Caco-2 (cell line): Measurements from ENCODE around the gene ARHGEF6. TPM values are rescaled to one million over a fixed set of nuclear protein-coding genes. Genes with fewer than 3 reads are reported as not detected.

Experiments used
- BruUV-seq: library from RNA; stranded (reverse); fragments of 400-500 nt; replicated peaks from 2 replicates; lab custom pipeline; 2021; lab: Mats Ljungman, UMichigan
- CTCF ChIA-PET: fragments of 300-600 bp; sonication (Branson Sonifier 250); formaldehyde crosslinking; loops from one replicate; lab custom pipeline; 2022; ENCODE audit warnings: antibody characterized with exemption; lab: Charles Lee
- POLR2A ChIA-PET: fragments of 300-600 bp; sonication (Branson Sonifier 250); formaldehyde crosslinking; loops from one replicate; lab custom pipeline; 2022; ENCODE audit warnings: antibody characterized with exemption; lab: Charles Lee
- DNase-seq, 2 experiments: peaks; one replicate each; pipeline versions ENCODE4 v3.0.0 to v3.0.0-alpha.2; 2020 to 2022
- H3K27me3 ChIP-seq: replicated peaks from 2 replicates; pipeline ENCODE4 v1.6.0; 2011; ENCODE audit warnings: low read length; ENCODE audit not compliant: control insufficient read depth, insufficient read depth
- H3K36me3 ChIP-seq: 2 replicates; pipeline ENCODE4 v1.5.1; 2011; ENCODE audit warnings: low read length; ENCODE audit not compliant: control insufficient read depth, insufficient read depth
- H3K4me1 ChIP-seq: fragments of 250-450 bp; sonication (Bioruptor Pico); 2 replicates; pipeline ENCODE4 v1.5.1; 2020; ENCODE audit warnings: mild to moderate bottlenecking
- H3K4me3 ChIP-seq: 2 replicates; pipeline ENCODE4 v1.5.1; 2011; ENCODE audit warnings: low read depth, mild to moderate bottlenecking, control low read depth, low read length
- H3K9me3 ChIP-seq: fragments of 250-450 bp; sonication (Bioruptor Pico); 2 replicates; pipeline ENCODE4 v1.5.1; 2020; ENCODE audit warnings: mild to moderate bottlenecking, moderate library complexity
- H3K27ac Mint-ChIP-seq: one replicate; pipeline ENCODE4 v1.8.0; 2022; ENCODE audit warnings: mixed read lengths; ENCODE audit not compliant: unreplicated experiment
- H3K27me3 Mint-ChIP-seq: one replicate; pipeline ENCODE4 v1.8.0; 2022; ENCODE audit warnings: mixed read lengths; ENCODE audit not compliant: insufficient read depth, unreplicated experiment
- H3K36me3 Mint-ChIP-seq: one replicate; pipeline ENCODE4 v1.8.0; 2022; ENCODE audit warnings: mild to moderate bottlenecking, mixed read lengths; ENCODE audit not compliant: insufficient read depth, unreplicated experiment
- H3K4me1 Mint-ChIP-seq: one replicate; pipeline ENCODE4 v1.8.0; 2022; ENCODE audit warnings: low read depth, mixed read lengths; ENCODE audit not compliant: unreplicated experiment
- H3K4me3 Mint-ChIP-seq: one replicate; pipeline ENCODE4 v1.8.0; 2022; ENCODE audit warnings: mild to moderate bottlenecking, moderate library complexity, mixed read lengths; ENCODE audit not compliant: unreplicated experiment
- H3K9me3 Mint-ChIP-seq: one replicate; pipeline ENCODE4 v1.8.0; 2022; ENCODE audit warnings: mixed read lengths; ENCODE audit not compliant: unreplicated experiment
- intact Hi-C: fragments of 100-400 bp; cut with micrococcal nuclease; formaldehyde crosslinking; loops from one replicate; pipeline ENCODE4 v1.10.0; 2022; ENCODE audit not compliant: unreplicated experiment
- total RNA-seq: library from RNA; stranded (reverse); gene quantifications from 2 replicates; pipeline ENCODE4 v1.2.3, GENCODE V29; 2022
- TF ChIP-seq, protein P1 (sequence below), 2 experiments: fragments of 200-600 bp in 1 of 2; IDR thresholded peaks; 1 replicate in 1 of 2; 2 replicates in 1 of 2; pipeline versions ENCODE4 v1.5.1 to v1.8.0; 2011 to 2022; ENCODE audit warnings: antibody characterized with exemption in 1 of 2, control low read depth in 1 of 2, inconsistent platforms in 1 of 2, low read depth in 1 of 2, low read length in 1 of 2, mild to moderate bottlenecking in 1 of 2, moderate library complexity in 1 of 2; ENCODE audit not compliant: insufficient read depth in 1 of 2, severe bottlenecking in 1 of 2, unreplicated experiment in 1 of 2

Gene ARHGEF6
- total RNA-seq, 1 experiment from 2014 or later, result not detected

DNA sequence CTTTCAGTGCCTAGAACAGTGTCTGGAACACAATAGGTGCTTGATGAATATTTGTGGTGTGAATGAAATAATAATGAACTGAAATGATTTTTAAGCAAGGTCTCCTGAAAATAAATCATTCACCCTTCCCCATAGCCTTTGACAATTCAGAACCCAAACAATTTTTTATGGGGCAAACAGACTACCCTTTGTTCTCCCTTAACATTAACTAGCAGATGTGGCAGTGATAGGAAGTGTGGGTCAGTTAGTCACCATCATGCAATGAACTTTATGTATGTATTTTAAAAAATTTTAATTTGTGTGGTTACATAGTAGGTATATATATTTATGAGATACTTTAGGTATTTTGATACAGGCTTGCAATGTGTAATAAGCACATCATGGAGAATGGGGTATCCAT is 160.0 kb downstream of the ARHGEF6 start:
- DNase-seq, result no peak
- H3K27me3 ChIP-seq, result no peaks in the 10 kb centered on the region
- Mint-ChIP-seq H3K4me3 (no peak overlapping the region), H3K9me3 (no peaks in the 10 kb centered on the region), H3K36me3 (no peaks in the 10 kb centered on the region), H3K27me3 (peaks cover 7% of the 10 kb centered on the region), H3K4me1 (no peaks in the 10 kb centered on the region), H3K27ac (no peak overlapping the region)
- CTCF ChIA-PET, result no interaction called here
- no peaks in the 10 kb centered on the region for H3K9me3 ChIP-seq
- BruUV-seq, result no TSS peak
- H3K36me3 ChIP-seq, result no peaks in the 10 kb centered on the region
- TF ChIP-seq, protein P1, sequence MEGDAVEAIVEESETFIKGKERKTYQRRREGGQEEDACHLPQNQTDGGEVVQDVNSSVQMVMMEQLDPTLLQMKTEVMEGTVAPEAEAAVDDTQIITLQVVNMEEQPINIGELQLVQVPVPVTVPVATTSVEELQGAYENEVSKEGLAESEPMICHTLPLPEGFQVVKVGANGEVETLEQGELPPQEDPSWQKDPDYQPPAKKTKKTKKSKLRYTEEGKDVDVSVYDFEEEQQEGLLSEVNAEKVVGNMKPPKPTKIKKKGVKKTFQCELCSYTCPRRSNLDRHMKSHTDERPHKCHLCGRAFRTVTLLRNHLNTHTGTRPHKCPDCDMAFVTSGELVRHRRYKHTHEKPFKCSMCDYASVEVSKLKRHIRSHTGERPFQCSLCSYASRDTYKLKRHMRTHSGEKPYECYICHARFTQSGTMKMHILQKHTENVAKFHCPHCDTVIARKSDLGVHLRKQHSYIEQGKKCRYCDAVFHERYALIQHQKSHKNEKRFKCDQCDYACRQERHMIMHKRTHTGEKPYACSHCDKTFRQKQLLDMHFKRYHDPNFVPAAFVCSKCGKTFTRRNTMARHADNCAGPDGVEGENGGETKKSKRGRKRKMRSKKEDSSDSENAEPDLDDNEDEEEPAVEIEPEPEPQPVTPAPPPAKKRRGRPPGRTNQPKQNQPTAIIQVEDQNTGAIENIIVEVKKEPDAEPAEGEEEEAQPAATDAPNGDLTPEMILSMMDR (IDR thresholded peaks at IDR 0.05; ENCODE audit: insufficient read depth in 1 of 2, low read depth in 1 of 2, low read length in 1 of 2, severe bottlenecking in 1 of 2, unreplicated experiment in 1 of 2), result no peak
- intact Hi-C loops, result no loop called here
- POLR2A ChIA-PET, result no interaction called here
- no peak overlapping the region for H3K4me3 ChIP-seq
- H3K4me1 ChIP-seq, result no peaks in the 10 kb centered on the region

DNA sequence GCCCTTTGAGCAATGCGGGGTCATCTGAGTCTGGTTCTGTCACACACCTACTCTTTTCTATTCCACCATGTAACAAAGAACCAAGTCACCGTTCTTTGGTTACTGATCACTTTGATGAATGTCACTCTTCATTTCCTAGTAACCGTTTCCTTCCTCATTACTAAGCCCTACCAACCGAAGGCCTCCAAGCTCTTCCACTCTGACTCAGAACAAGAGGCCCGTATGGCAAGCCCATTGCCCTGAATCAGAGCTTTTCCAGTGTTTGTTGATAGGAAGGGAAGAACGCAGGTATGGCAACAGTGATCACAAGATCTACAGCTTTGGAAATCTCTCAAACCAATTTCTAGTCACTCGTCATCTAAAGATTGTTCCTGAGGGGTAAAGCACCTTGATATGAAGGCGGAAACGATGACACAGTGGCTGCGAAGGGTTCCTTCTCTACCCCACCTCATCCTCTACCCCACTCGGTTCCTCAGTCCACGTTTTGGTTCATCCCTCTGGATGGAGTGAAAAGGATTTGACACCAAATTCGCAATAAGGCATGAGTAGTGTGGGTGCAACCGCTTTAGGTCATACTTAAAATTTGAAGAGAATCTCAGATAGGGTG is 160.7 kb downstream of the ARHGEF6 start:
- intact Hi-C loops, result no loop called here
- Histone ChIP-seq H3K27me3 (no peaks in the 10 kb centered on the region), H3K36me3 (no peaks in the 10 kb centered on the region), H3K4me1 (no peaks in the 10 kb centered on the region), H3K9me3 (no peaks in the 10 kb centered on the region), H3K4me3 (no peak overlapping the region)
- BruUV-seq, result no TSS peak
- H3K27ac Mint-ChIP-seq, result no peak overlapping the region
- peaks cover 7% of the 10 kb centered on the region for H3K27me3 Mint-ChIP-seq
- H3K4me3 Mint-ChIP-seq, result no peak overlapping the region
- no peaks in the 10 kb centered on the region for H3K9me3 Mint-ChIP-seq
- TF ChIP-seq, protein P1 (IDR thresholded peaks at IDR 0.05; ENCODE audit: insufficient read depth in 1 of 2, low read depth in 1 of 2, low read length in 1 of 2, severe bottlenecking in 1 of 2, unreplicated experiment in 1 of 2), result no peak
- no peak for DNase-seq
- ChIA-PET CTCF (no interaction called here), POLR2A (no interaction called here)
- H3K36me3 Mint-ChIP-seq, result no peaks in the 10 kb centered on the region
- no peaks in the 10 kb centered on the region for H3K4me1 Mint-ChIP-seq

DNA sequence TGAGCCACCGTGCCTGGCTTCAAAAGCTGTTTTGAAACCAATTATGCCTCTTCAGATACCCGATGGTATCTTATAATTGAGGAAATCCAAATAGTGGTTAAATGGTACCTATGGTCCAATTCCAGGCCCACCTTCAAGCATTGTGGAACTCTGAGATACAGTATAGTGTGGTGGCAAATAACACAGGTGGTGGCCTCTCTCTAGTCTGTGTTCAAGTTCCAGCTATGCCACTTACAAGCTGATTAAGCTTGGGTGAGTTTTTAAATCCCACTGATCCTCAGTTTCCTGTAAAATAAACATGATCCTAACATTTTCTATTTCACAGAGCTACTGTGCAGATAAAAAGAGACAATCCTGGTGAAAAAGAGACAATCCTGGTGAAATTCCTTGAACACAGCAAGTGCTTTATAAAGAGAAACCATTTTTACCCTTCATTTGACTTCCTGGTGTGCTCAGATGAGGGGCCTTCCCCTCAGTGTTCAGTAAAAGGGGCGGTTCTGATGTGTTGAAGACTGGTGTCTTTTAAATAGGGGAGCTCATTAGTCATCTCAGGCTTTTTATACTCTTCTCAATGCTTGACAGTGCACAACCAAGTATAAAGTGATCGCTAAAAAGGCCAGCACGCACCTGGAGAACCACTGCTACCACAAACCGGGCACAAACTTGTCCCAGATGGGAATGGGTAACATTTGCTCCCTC is 163.6 kb downstream of the ARHGEF6 start:
- CTCF ChIA-PET, result no interaction called here
- no TSS peak for BruUV-seq
- no peaks in the 10 kb centered on the region for H3K4me1 Mint-ChIP-seq
- H3K9me3 Mint-ChIP-seq, result no peaks in the 10 kb centered on the region
- Histone ChIP-seq H3K4me1 (no peaks in the 10 kb centered on the region), H3K36me3 (no peaks in the 10 kb centered on the region), H3K4me3 (no peak overlapping the region), H3K27me3 (no peaks in the 10 kb centered on the region), H3K9me3 (no peaks in the 10 kb centered on the region)
- no peak overlapping the region for H3K4me3 Mint-ChIP-seq
- no peaks in the 10 kb centered on the region for H3K27me3 Mint-ChIP-seq
- intact Hi-C loops, result no loop called here
- no peaks in the 10 kb centered on the region for H3K36me3 Mint-ChIP-seq
- TF ChIP-seq, protein P1 (IDR thresholded peaks at IDR 0.05; ENCODE audit: insufficient read depth in 1 of 2, low read depth in 1 of 2, low read length in 1 of 2, severe bottlenecking in 1 of 2, unreplicated experiment in 1 of 2), result no peak
- H3K27ac Mint-ChIP-seq, result no peak overlapping the region
- no peak for DNase-seq
- POLR2A ChIA-PET, result no interaction called here

Other genes starting within 250 kb of the ARHGEF6 start
- 42.3 and 49.5 TPM in 2 replicates for gene VGLL1, start 248.7 kb downstream of the ARHGEF6 start, total RNA-seq
- gene CD40LG, start 132.8 kb downstream of the ARHGEF6 start, total RNA-seq, result not detected in 2 replicates
- gene RBMX, start 99.8 kb upstream of the ARHGEF6 start, total RNA-seq, result 253 and 261 TPM in 2 replicates